HTR-8/SVneo (cell line): ENCODE data around the gene RNF6.

Source experiments
- DNase-seq: peaks from one replicate; pipeline ENCODE4 v3.0.0; 2011; ENCODE audit warnings: low spot score, mixed read lengths; ENCODE audit not compliant: insufficient read length
- FAIRE-seq: peaks from 2 replicates; lab custom pipeline; 2011; peaks lifted over from hg19 to GRCh38; lab: Jason Lieb, UNC

The RNF6 gene

GRCh38 chr13:26227166-26227971 lies 5.3 kb upstream of the RNF6 start:
- FAIRE-seq (no peak), DNase-seq (no peak)

DNA sequence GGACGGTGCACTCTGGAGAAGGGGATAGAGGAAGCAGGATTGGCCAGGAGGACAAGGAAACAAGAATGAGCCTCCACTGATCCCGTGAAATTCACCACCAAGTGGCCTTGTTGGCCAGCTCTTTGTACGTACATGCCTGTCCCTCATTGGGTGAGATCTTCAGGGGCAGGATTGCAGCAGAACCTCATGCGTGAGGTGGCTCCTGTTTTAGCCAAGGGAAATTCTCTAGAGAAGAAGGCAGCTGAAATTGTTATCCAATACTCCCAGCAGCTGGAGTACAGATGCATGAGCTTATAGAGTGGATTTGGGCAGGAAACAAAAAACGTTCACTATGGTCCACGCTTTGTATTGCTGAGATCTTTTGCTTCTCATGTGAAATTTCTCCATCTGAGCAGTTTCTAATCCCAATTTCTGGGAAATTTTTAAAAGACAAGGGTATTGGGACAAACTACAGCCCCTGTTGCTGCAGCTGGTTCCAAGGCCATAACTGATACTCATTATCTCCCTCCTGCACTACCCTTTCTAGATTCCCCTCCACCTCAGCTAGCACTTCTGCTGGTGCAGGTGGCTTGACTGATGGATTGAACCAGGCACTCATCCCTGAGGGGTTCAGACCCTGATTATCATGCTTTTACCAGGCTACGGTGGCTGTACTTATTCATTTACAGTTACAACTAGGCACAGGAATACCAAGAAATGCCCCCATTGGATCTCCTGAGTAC lies 3.9 kb upstream of the RNF6 start:
- DNase-seq, result no peak
- no peak for FAIRE-seq

DNA sequence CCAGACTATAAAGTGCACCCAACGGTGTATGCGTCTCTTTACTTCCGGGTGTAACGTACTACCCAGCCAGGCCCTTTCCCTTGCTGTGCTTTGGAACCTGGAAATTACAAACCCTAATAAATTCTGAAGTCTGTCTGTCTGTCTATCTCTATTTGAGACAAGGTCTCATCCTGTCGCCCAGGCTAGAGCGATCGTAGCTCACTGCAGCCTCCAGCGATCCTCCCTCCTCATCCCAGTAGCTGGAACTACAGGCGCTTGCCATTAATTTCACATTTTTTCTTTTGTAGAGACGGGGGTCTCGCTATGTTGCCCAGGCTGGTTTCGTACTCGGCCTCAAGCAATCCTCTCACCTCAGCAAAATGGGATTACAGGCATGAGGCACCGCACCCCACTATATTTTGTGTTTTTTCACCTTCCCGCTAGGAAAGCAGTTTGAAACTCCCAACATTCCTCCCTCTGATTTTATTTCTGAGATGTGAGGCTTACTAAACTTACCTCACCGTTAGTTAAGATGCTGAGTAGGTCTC lies 469 bp upstream of the RNF6 start:
- DNase-seq (no peak), FAIRE-seq (no peak)

DNA sequence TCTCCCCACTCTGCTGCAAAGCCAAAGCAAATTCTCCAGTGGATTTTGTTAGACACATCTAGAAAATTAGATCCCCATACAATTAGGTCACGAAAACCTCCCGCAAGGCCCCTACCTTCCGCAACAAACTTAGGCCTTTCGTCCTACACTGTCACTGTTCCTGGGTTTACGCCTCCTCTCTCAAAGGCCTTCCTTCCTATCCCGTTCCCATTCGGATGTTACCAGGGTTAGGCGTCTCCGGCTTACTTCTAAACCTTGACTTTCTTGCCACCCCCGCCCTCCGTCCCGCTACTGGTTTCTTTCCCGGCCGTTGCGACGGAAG lies 754 bp downstream of the RNF6 start:
- FAIRE-seq (no peak), DNase-seq (no peak)

DNA sequence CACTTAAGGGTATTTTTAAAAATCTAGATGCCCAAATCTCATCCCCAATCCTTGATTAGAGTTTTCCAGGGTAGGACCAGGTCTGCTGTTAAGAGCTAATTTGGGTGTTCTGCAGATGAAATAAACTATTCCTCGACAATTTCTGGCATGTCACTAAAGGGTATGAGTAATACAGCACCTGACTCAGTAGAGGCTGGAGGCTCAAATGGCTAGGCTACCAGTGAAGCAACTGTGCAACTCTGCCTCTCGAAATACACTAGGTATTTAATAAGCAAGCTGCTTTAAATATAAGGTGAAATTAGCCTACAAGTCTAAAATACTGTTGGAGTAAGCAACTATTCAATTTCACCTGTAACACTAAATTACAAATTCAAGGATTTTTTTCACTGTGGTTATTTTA lies 1.5 kb downstream of the RNF6 start:
- FAIRE-seq (no peak), DNase-seq (no peak)

DNA sequence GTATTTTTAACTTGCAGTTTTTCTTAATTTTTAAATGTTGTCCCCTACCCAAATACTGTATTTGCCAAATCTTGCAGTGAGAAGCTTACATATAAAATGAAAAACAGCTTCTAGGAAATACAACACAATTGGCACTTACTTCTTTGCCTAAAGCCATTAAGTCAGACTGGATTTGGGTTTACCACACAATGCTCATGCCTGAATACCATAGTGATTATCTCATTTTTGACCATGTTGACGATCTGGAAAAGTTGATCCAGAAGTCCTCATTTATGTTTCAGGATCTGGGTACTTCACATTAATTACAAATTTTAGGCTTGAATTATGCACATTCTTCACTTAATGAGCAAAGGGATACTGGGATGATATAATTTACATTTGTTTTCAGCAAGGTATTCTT lies 2.4 kb downstream of the RNF6 start:
- DNase-seq (no peak), FAIRE-seq (no peak)

- no peak for DNase-seq
- FAIRE-seq, result no peak
Measured at GRCh38 chr13:26216042-26216441, 6.1 kb downstream of the RNF6 start.

GRCh38 chr13:26213982-26214381 lies 8.1 kb downstream of the RNF6 start:
- FAIRE-seq (no peak), DNase-seq (no peak)

- FAIRE-seq, result no peak
- DNase-seq, result no peak
Measured at GRCh38 chr13:26213345-26213744, 8.8 kb downstream of the RNF6 start.

DNA sequence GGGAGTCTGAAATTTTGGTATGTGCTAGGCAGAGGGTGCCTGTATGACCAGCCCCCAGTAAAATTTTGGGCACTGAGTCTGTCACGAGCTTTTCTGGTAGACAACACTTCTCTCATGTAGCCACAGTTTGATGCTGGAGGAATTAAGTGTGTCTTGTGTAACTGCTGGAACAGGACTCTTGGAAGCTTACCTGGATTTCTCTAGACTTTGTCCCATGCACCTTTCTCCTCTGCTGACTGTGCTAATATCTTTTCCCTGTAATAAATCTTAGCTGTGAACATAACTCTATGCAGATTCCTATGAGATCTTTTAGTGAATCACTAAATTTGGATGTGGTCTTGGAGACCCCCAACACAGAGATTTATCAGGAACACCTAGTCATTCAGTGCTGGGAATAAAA lies 13.8 kb downstream of the RNF6 start:
- FAIRE-seq (no peak), DNase-seq (no peak)

DNA sequence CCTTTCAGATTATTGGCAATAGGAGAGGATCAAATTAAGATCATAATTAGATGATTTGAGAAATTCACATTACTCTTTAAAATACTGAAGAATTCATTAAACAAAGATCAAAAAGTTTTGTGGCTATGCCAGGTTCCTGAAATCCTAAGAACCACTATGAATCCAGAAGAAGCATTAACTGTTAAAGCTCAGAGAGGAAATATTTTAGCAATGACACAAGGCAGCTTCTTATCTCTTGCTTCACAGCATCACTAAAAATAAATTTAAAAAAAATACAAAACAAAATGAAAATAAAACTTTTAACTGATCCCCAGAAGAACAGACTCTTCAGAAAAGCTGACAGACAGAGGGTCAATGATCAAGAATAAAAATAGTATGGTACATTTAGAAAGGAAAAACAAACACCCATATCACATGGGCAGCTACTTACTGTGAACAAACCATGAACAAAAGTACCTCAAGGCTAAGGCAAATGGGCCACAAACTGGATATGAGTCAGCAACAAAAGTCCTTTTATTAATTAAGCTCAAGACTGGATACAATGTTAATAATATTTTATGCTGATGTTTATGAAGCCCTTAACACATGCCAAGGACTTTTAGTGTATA lies 19.6 kb downstream of the RNF6 start:
- DNase-seq (no peak), FAIRE-seq (no peak)

GRCh38 chr13:26200811-26201210 lies 21.3 kb downstream of the RNF6 start:
- no peak for FAIRE-seq

GRCh38 chr13:26198116-26198515 lies 24.0 kb downstream of the RNF6 start:
- FAIRE-seq, result no peak
- no peak for DNase-seq

More at GRCh38 chr13:26200811-26201210, 21.3 kb downstream of the RNF6 start:
- DNase-seq, result no peak

- FAIRE-seq (no peak), DNase-seq (no peak)
Measured at GRCh38 chr13:26197298-26197697, 24.8 kb downstream of the RNF6 start.

DNA sequence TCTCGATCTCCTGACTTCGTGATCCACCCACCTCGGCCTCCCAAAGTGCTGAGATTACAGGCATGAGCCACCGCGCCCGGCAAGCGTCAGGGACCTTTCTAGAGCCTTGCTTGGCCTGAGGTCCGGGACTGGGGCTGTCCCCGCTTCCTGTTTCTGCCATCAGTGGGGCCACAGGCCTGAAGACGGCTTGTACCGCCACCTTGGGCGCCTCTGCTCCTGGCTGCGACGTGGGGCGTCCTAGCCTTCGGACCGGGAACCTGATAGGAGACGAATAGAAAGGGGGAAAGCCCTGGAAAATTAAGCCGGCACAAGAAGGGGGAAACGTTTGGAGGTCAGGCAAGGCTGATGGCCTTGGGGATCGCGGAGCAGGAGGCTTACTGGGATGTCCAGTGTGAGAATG lies 35.1 kb downstream of the RNF6 start:
- FAIRE-seq, result no peak
- no peak for DNase-seq

GRCh38 chr13:26186118-26186870 lies 35.8 kb downstream of the RNF6 start:
- FAIRE-seq, result peak; percentile 13

GRCh38 chr13:26185720-26186117 lies 36.4 kb downstream of the RNF6 start:
- DNase-seq (no peak), FAIRE-seq (no peak)

More at GRCh38 chr13:26186118-26186870, 35.8 kb downstream of the RNF6 start:
- DNase-seq, result peak; percentile 60

DNA sequence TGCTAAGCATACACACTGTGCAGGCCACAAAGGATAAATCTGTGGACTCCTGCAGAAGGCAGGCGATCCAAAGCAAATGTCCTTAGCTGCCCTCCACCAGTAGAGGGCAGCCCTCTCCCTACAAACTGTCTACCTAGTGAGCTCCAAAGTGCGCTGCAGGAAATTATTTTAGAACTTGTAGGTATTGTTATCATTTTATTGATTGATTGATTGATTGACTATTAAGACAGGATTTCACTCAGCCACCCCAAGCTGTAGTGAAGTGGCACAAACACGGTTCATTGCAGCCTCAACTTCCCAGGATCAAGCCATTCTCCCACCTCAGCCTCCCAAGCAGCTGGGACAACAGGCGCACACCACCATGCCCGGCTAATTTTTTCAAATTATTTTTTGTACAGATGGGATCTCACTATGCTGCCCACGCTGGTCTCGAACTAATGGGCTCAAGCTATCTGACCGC lies 37.3 kb downstream of the RNF6 start:
- DNase-seq, result peak; percentile 45
- FAIRE-seq, result no peak

- no peak for FAIRE-seq
- no peak for DNase-seq
Measured at GRCh38 chr13:26183416-26183815, 38.7 kb downstream of the RNF6 start.

DNA sequence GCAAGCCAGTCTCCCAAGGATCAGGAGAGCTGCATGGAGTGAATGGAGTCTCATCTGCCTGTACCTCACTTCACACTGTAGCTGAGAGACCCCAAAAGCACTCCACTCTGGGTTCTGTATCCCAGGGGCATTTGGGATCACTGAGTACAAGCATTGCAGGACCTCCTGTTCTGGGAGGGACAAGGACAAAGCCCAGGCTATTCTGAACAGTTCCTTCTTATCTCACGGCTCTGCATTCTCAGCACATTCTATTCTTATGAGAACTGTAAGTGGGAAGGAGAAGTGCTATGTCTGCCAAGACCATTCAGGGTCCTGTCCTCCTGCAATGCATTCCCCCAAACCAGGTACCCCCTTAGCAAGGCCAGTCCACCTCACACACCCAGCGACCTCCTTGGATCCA lies 42.8 kb downstream of the RNF6 start:
- no peak for DNase-seq
- no peak for FAIRE-seq
